NCI-H774 (cell line): ENCODE data around the gene GLP1R.
"Not testable (repeated sequence)": the region's sequence is repeated elsewhere in the genome, so short reads cannot be mapped to it uniquely, and the experiment has no call there.

Experiments
- DNase-seq: peaks from one replicate; lab custom pipeline; 2025; lab: John Stamatoyannopoulos, UW

GLP1R gene

GRCh38 chr6:39128106-39128505, 79.5 kb downstream of the GLP1R start:
- DNase-seq, result no peak

- no peak for DNase-seq
Observed at GRCh38 chr6:39128832-39129231, 80.3 kb downstream of the GLP1R start.

- DNase-seq, result no peak
Observed at GRCh38 chr6:39130691-39131090, 82.1 kb downstream of the GLP1R start.

- not testable (repeated sequence) for DNase-seq
Observed at GRCh38 chr6:39134761-39135160, 86.2 kb downstream of the GLP1R start.

GRCh38 chr6:39136207-39136606, 87.6 kb downstream of the GLP1R start:
- not testable (repeated sequence) for DNase-seq

- no peak for DNase-seq
Observed at GRCh38 chr6:39137245-39137644, 88.7 kb downstream of the GLP1R start.
